ENCODE measurements around the gene MAP2K2.

The MAP2K2 gene

DNA sequence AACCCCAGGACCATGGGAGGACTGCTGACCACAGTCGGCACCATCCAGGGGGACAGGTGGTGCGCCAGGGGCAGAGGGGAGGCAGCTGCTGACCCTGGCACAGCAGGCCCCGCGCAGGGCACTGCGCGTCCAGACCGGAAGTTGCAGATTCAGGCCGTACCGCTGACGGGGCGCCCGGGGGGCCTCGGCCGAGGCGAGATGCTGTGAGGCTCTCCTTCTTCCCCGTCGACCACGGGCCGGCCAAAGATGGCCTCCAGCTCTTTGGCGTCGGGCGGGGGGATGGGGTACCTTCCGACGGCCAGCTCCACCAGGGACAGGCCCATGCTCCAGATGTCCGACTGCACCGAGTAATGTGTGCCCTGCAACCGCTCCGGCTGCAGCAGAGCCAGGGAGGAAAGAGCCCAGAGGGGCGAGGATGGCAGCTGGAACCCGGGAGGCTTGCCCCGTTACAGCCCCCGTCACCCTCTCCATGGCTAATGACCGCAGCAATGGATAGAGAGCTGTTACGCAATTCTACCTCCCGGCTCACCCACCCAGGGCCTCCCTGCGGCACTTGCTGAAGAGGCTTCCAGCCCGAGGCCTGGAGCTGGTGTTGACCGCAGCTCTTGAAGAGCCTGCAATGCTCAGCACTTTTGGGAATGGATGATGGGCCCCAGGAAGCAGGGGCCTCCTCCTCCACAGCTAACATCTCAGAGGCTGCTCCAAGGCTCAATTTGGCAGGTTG, 24.7 kb downstream of the MAP2K2 start:
- no peak for DNase-seq (ENCODE audit: low read depth)

DNA sequence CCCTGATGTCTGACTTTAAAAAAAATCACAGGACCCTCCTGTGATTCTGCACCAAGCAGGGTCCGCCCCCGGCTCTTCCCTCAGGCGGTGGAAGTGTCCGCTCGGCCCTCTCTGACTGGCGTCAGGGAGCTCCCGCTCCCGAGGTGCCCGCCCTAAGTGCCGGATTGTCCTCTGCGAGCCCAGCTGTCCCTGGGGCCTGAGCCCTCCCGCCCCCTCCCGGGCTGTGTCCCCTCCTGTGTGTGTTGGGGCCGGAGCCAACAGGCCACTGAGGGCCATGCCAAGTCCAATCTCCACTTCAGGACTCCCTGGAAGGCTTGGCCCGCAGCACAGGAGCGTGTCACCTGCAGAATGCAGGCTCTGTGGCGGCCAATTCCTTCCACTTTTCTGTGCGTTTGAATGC, 25.4 kb downstream of the MAP2K2 start:
- DNase-seq (ENCODE audit: low read depth): no peak

DNA sequence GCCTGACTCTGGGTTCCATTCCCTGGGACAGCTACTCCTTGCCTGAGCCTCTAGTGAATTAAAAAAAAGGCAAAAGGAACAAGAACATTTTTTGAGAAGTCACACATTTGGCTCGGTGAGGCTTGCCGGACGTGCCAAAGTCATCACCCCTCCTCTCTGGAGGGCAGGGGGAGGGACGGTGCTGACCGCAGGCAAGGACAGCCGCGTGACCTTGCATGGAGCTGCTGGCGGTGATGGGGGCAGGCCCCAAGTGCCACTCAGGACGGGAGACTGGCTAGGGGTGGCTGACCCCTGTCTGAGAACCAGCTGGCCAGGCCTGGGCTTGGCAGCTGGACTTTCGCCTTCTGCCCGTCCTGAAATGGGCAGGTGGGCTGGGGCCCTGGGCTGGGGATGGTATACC, 26.4 kb downstream of the MAP2K2 start:
- DNase-seq (ENCODE audit: low read depth): no peak

DNA sequence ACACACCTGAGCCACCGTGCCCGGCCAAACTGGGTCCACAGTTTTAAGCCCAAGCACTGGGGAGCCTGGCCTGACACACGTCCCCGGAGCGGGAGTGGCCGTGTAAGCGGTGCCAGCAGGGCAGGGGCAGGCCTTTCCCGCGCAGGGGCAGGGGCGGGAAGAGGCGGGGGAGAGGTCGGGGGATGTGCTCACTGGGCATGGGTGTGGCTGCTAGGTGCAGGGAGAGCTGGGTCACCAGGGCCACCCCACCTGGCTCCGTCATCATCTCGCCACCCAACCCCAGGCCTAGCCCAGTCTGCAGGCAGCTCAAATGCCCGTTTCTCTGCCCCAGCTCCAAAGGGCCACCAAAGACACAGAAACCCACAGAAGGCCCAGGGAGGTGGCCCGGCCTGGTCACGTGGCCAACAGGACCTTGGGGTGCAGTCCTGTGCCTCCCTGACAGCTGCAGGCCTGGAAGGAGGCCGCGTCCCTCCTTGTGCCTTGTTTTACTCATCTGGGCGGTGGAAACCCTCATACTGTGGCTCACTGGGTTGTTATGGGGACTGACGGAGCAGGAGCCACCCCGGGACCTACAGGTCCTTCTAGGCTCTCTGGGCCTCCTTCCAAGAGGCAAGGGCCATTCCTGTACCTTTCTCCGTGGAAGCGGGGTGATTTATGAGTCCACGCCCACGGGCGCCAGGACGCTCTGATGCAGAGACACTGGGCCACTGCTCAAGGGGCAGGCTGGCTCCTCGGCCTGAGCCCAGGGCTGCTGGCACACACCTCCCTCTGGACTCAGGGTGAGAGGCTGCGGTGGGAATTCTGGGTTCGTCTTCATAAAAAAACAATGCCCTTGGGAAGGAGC, 27.7 kb downstream of the MAP2K2 start:
- DNase-seq (ENCODE audit: low read depth): no peak

DNA sequence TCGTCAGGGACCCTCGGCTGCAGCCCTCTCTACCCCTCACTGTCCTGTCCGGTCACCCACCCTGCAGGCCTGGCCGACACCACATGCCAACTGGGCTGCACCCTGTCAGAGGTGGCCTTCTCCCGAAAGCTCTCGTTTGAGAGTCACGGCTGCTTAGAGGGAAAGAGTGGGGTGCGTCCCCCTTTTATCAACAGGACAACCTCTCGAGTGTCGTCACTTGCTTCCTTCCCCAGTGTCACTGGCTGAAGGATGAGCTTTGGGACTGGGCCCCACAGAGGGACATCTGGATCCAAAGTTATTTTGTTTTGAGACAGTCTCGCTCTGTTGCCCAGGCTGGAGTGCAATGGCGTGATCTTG, 28.5 kb downstream of the MAP2K2 start:
- DNase-seq (ENCODE audit: low read depth): no peak

DNA sequence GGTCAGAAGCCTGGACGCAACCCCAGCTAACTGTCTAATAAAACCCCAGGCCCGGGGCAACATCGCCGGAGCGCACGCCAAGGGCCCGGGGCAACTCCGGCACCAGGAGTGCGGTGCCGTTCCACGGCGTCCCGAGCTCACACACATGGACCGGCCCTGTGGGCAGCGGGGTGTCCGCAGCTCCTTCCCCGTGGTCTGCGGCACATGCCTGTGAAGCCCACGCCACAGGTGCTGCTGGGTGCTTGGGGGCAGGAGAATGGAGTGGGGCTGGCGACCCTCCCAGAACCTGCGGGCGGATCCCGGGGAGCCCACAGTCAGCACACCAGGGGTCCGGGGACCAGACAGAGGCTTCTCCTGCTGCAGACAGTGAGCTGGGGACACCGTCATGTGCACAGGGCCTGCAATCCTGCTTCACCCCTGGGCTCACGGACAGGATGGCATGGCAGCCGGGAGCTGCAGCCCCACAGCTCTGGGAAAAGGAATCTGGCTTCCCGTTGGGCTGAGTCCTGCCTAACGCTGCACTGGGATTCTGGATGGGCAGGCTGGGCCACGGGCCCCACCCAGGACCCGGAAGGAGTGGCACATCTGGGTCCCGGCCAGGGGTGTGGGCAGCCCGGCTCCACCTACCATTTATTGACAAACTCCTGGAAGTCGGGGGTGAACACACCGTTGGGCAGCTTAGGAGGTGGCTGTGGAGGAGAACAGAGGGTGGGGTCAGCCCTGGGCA, 29.0 kb downstream of the MAP2K2 start:
- no peak for DNase-seq (ENCODE audit: low read depth)

DNA sequence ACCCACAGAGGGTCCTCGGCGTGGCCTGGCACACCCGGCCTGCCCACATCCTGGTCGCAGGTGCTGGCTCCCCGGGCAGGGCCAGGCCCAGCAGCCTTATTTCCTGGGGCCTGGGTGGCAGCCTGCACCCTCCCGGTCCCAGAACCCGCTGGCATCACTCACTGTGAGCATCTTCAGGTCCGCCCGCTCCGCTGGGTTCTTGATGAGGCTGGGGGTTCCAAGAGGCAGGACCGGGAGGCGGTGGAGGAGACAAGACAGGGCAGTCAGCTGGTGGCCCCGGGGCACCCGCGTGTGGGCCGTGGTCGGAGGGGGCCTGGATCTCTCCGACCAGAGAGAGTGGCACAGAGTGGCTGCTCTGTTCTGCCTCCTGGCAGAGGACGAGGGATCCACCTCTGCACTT, 29.6 kb downstream of the MAP2K2 start:
- DNase-seq (ENCODE audit: low read depth): no peak

DNA sequence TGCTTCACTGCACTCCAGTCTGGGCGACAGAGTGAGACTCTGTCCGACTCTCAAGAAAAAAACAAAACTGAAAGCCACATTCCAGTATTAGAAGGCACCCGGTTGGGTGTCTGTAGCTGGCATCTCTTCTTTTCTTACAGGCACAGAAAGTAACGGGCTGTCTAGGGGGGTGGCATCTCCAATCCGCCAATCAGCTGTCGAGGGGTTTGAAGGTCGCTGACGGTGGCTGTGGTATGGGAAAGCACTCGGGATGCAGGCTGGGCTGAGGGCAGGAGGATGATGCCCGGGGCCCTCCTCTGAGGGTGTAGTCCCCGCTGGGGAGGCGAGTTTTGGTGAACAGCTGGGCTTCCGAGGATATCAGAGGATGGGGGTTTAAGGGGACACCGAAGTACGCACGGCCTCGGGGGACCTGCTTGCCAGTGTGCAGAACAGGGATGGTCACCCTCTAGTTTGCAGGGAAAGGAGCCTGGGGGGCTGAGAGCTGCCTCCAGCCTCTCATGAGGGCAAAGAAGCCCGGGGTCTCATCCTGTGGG, 30.2 kb downstream of the MAP2K2 start:
- DNase-seq (ENCODE audit: low read depth): no peak

DNA sequence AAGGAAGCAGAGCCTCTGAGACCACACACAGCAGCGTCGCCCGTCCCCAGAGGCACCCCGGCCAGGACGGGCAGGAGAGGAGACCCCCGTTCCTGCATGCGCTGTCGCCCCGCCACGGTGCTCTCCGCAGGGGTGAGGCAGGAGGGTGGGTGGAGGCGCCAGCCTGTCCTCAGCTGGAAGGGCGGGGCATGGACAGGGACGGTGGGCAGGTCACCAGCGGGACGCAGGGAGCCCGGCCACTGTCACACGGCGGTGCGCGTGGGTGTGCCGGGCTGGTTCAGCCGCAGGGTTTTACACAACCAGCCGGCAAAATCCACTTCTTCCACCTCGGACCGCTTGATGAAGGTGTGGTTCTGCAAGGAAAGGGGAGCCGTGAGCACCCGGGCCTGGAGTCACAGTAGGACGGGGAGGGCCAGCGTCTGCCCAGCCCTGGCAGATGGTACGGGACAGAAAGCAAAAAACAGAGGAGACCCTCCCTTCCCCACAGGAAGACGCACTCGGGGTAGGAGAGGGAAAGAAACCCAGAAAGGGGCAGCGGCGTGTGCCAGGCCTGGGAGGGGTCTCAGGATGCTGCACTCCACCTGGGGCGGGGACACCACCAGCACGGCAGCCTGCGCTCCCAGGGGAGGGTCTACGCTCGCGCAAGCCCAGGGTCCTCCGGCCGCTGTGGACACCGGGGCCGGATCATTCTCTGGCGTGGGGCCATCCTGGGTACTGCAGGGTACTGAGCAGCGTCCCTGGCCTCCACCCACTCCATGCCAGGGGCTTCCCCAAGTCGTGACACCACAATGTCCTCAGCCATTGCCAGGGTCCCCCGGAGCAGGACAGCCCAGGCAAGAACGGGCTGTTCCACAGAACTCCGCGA, 33.3 kb downstream of the MAP2K2 start:
- no peak for DNase-seq (ENCODE audit: low read depth)

DNA sequence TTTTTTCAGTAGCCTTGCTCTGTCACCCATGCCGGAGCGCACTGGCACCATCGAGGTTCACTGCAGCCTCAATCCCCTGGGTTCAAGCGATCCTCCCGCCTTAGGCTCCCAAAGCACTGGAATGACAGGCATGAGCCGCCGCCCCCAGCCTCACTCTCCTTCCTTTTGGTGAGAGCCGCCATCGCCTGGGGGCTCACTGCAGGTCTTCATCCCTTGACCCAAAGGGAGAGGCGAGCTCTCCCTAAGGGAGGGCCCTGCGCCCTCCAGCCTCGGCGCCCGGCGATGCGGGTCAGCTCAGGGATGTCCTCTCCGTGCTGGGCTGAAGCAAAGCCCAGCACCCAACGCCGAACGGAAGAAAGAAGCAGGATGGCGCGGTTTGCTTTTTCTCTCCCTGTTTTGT, 34.0 kb downstream of the MAP2K2 start:
- DNase-seq (ENCODE audit: low read depth): no peak

DNA sequence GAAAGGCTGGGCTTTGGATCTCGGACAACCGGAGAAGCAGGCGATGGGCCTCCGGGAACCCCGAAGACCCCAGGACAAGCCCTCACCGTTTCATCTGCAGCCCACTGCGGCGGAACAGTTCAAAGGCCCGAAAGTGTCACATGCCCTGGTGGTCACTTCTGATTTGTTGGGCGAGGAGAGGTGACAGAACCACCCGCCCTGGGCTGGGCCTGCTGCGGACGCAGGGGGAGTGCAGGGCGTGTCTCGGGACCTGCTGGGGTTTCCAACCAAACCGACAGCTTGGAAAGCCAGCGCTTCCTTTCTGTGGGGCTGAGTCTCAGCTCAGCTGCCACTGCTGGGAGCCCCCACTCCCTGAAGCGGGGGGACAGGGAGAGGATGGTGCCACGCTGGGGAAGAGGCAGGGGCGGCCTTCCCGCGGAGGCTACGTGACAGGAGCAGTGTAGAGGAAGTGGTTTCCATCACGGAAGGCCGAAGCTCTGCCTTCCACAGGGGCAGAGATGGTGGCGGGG, 34.5 kb downstream of the MAP2K2 start:
- DNase-seq (ENCODE audit: low read depth): peak; percentile 79

DNA sequence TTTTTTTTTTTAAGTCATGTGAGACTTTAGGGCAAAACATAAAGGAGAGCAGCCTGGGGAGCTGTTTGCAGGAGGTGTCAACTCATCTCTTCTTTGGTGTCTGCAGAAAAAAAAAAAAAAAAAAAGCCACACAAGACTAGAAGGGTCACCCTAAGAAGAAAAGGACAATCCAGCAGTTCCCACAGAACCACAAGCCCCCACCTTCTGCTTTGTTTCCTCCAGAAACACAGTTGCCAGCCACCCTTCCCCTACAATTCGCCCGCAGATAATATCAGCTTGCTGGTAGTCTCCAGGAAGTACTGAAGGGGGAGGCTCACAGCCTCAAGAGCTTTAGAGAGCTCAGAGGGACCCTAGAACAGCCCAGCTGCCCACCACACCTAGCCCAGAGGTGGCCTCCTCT, 34.9 kb downstream of the MAP2K2 start:
- peak; percentile 77 for DNase-seq (ENCODE audit: low read depth)

DNA sequence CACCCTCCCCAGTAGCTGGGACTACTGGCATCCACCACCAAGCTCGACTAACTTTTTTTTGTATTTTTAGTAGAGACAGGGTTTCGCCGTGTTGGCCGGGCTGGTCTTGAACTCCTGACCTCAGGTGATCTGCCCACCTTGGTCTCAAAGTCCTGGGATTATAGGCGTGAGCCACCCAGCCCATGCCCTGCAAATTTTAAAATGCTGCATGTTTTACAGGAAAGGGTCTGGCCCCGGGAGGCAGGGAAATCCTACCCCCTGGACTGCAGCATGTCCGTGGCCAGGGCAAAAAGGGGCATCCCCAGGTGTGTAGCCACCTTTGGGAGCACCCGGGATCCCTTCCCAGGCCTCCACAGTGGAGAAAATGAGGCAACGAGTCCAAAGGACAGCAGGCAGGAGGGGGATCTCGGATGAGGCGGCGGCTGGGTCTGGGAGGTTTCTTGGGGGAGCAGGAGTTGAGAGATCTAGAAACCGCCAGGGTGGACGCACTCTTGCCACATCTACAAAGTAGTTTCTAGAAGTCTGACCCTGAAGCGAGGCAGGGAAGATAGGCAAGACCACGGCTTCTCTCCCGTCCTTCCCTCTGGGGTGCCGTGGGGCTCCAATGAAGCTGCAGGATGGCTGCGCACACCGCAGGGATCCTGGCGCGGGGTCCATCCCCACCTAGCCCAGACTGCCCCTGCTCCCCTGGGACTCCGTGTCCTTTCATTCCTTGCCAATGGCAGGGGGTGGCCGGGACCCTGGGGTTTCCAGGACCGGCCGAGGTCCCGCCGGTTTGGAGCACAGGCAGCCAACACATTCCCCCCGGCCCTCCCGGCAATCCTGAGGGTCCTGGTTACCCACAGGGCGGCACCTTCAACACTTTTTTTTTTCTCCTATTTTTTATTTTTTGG, 35.9 kb downstream of the MAP2K2 start:
- DNase-seq (ENCODE audit: low read depth): no peak

DNA sequence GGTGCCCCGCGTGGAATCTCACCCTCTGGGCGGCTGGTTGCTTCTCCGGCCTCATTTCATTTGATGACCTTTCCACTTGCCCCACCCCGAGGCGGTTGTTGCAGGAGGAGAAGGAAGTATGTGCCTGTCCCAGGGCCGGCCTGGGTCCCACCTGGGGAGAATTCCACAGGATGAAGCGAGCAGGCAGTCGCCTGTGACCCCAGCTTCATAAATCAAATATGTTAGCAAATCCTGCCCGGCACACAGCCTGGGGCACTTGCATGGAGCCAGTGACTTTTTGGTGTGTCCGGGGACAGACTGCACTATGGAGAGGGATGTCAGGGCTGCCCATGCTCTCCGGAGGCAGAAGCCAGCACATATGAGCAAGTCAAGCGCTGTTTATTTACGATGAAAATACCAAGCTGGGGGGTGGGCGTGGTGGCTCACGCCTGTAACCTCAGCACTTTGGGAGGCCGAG, 37.5 kb downstream of the MAP2K2 start:
- no peak for DNase-seq (ENCODE audit: low read depth)

DNA sequence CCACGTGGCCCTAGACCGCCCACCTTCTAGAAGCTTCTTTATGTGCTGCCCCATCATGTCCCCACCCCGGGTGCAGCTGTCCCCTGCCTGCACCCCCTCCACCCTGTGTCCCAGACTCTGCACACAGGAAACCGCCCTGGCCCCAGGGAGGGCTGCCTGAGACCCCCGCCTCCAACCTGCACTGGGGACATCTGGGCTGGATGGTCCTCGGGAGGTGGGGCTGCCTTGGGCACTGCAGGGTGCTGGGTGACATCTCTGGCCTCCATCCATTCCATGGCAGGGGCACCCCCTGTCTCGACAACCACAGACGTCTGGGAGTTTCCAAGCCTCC, 39.4 kb downstream of the MAP2K2 start:
- no peak for DNase-seq (ENCODE audit: low read depth)

DNA sequence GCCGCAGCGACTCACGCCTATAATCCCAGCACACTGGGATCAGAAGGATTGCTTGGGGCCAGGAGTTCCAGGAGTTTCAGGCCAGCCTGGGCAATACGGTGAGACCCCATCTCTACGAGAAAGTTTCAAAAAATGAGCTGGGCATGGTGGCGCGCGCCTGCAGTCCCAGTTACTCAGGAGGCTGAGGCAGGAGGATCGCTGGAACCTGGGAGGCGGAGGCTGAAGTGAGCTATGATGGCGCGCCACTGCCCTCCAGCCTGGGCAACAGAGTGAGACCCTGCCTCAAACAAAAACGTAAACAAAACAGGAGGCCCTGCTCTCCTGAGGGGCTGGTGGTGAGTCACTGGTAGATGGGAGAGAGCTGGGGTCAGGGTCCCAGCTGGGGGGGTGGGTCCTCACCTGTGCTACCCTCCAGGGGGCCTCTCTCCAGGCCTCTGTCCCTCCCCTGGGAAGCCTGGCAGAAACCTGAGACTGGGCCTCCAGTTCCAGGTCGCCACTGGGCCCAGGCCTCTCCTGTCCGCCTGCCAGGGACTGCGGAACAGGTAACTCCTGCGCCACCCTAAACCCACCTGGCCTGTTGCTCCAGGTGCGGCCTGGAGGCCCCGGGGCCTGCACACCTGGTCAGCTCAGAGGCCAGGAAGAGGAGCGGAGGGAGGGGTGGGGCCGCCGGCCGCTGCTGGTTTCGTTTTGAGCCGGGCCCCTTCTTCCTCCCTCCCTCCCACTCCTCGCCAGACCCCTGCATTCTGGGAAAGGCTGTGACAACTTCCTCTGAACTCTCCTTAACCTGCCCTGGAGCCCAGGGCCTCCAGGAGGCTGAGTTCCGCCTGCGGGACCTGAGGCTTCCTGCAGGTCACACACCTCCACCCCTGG, 40.0 kb downstream of the MAP2K2 start:
- DNase-seq (ENCODE audit: low read depth): peak; percentile 76

DNA sequence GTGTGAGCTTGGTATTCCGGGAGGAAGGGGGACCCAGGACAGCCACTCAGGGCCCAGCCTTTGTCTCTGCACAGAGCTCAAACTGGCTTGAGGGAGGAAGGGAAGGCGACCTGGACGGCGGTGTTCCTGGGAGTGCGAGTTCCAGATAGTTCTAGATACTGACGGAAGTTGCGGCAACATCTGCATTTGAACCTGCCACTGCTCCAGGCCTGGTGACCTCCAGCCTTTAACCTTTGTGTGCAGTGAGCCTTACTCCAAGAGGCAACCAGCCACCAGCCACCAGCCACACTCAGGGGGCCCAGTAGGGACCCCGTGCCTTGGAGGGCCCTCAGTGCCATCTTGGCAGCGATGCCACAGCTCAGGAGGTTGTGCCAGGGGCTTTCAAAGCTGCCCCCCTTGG, 41.8 kb downstream of the MAP2K2 start:
- DNase-seq (ENCODE audit: low read depth): no peak

DNA sequence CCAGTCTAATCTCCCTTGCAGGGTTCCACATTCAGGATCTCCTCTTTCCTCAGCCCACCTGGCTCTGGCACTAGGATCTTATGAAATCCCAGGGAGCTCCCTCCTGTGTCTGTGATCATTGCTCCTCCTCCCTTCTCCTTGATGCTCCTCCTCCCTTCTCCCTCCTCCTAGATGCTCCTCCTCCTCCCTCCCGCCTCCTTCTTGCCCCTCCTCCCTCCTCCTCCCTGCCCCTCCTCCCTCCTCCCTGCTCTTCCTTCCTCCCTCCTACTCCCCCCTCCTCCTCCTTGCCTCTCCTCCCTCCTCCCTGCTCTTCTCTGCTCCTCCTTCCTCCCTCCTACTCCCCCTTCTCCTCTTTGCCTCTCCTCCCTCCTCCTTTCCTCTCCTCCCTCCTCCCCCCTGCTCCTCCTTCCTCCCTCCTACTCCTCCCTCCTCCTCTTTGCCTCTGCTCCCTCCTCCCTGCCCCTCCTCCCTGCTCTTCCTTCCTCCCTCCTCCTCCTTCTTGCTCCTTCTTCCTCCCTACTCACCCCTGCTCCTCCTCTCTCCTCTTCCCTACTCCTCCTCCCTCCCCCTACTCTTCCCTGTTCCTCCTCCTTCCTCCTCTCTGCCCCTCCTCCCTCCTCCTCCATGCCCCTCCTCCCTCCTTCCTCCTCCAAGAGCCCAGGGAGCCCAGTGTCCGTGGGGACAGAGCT, 42.3 kb downstream of the MAP2K2 start:
- DNase-seq (ENCODE audit: low read depth): peak; percentile 91

DNA sequence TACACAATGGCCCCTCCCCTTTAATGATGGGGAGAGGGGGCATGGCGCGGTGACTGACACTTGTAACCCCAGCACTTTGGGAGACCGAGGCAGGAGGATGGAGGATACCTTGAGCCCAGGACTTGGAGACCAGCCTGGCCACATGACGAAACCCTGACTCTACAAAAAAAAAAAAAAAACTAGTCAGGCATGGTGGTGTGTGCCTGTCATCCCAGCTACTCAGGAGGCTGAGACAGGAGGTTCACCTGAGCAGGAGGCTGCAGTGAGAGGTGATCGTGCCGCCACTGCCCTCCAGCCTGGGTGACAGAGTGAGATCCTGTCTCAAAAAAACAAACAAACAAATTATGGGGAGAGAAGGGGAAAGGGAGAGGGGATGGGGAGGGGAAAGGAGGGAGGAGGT, 43.4 kb downstream of the MAP2K2 start:
- no peak for DNase-seq (ENCODE audit: low read depth)
